HG03135 (cell line): Measurements from ENCODE around the gene CD7.

Experiments
- ATAC-seq: cut with Tn5 transposase; IDR thresholded peaks from one replicate; pipeline ENCODE4 v1.9.1; 2021; ENCODE audit warnings: mild to moderate bottlenecking, moderate library complexity; ENCODE audit not compliant: unreplicated experiment

Gene CD7

GRCh38 chr17:82316651-82317393 lies 586 bp downstream of the CD7 start:
- no peak for ATAC-seq

GRCh38 chr17:82315703-82316358 lies 1.6 kb downstream of the CD7 start:
- ATAC-seq: no peak

GRCh38 chr17:82314727-82315605 lies 2.4 kb downstream of the CD7 start:
- no peak for ATAC-seq

- ATAC-seq: no peak
Measured at GRCh38 chr17:82314012-82314726, 3.2 kb downstream of the CD7 start.

GRCh38 chr17:82313195-82314011 lies 4.0 kb downstream of the CD7 start:
- ATAC-seq: no peak

- no peak for ATAC-seq
Measured at GRCh38 chr17:82311971-82312370, 5.4 kb downstream of the CD7 start.

- no peak for ATAC-seq
Measured at GRCh38 chr17:82310877-82311276, 6.5 kb downstream of the CD7 start.

GRCh38 chr17:82309656-82310570 lies 7.5 kb downstream of the CD7 start:
- ATAC-seq: no peak

GRCh38 chr17:82305727-82306300 lies 11.6 kb downstream of the CD7 start:
- ATAC-seq: no peak

GRCh38 chr17:82304826-82305726 lies 12.3 kb downstream of the CD7 start:
- ATAC-seq: no peak

- no peak for ATAC-seq
Measured at GRCh38 chr17:82303944-82304808, 13.2 kb downstream of the CD7 start.

- no peak for ATAC-seq
Measured at GRCh38 chr17:82302991-82303943, 14.1 kb downstream of the CD7 start.

GRCh38 chr17:82302568-82302963 lies 14.8 kb downstream of the CD7 start:
- ATAC-seq: no peak

GRCh38 chr17:82301916-82302567 lies 15.4 kb downstream of the CD7 start:
- no peak for ATAC-seq

GRCh38 chr17:82301300-82301915 lies 16.0 kb downstream of the CD7 start:
- ATAC-seq: no peak
